Mammary epithelial cell (primary cell): ENCODE results near the gene DDX23.

Experiments used
- EZH2 ChIP-seq: IDR thresholded peaks from 2 replicates; pipeline ENCODE4 v1.6.1; 2012; ENCODE audit warnings: low read length, inconsistent platforms, borderline replicate concordance
- TF ChIP-seq, protein P1 (sequence below), 2 donors: IDR thresholded peaks in 1 of 2; conservative IDR thresholded peaks in 1 of 2; 2 replicates each; pipeline ENCODE4 v1.5.1; 2011 to 2012; ENCODE audit warnings: inconsistent platforms in 2 of 2, low read length in 2 of 2, mild to moderate bottlenecking in 2 of 2, control low read depth in 1 of 2, low read depth in 1 of 2; ENCODE audit not compliant: insufficient read depth in 1 of 2; ENCODE audit errors: extremely low read depth in 1 of 2

GRCh38 chr12:48826209-48826855 lies 25.6 kb downstream of the DDX23 start:
- TF ChIP-seq, protein P1, sequence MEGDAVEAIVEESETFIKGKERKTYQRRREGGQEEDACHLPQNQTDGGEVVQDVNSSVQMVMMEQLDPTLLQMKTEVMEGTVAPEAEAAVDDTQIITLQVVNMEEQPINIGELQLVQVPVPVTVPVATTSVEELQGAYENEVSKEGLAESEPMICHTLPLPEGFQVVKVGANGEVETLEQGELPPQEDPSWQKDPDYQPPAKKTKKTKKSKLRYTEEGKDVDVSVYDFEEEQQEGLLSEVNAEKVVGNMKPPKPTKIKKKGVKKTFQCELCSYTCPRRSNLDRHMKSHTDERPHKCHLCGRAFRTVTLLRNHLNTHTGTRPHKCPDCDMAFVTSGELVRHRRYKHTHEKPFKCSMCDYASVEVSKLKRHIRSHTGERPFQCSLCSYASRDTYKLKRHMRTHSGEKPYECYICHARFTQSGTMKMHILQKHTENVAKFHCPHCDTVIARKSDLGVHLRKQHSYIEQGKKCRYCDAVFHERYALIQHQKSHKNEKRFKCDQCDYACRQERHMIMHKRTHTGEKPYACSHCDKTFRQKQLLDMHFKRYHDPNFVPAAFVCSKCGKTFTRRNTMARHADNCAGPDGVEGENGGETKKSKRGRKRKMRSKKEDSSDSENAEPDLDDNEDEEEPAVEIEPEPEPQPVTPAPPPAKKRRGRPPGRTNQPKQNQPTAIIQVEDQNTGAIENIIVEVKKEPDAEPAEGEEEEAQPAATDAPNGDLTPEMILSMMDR (conservative IDR thresholded peaks at IDR 0.05 in 1 of 2, IDR thresholded peaks at IDR 0.05 in 1 of 2; ENCODE audit: extremely low read depth in 1 of 2, insufficient read depth in 1 of 2, low read depth in 1 of 2, low read length in 2 of 2), result no peak
- no peak for TF ChIP-seq EZH2
